ENCODE data around the gene TEX14.

Gene TEX14, protein sequence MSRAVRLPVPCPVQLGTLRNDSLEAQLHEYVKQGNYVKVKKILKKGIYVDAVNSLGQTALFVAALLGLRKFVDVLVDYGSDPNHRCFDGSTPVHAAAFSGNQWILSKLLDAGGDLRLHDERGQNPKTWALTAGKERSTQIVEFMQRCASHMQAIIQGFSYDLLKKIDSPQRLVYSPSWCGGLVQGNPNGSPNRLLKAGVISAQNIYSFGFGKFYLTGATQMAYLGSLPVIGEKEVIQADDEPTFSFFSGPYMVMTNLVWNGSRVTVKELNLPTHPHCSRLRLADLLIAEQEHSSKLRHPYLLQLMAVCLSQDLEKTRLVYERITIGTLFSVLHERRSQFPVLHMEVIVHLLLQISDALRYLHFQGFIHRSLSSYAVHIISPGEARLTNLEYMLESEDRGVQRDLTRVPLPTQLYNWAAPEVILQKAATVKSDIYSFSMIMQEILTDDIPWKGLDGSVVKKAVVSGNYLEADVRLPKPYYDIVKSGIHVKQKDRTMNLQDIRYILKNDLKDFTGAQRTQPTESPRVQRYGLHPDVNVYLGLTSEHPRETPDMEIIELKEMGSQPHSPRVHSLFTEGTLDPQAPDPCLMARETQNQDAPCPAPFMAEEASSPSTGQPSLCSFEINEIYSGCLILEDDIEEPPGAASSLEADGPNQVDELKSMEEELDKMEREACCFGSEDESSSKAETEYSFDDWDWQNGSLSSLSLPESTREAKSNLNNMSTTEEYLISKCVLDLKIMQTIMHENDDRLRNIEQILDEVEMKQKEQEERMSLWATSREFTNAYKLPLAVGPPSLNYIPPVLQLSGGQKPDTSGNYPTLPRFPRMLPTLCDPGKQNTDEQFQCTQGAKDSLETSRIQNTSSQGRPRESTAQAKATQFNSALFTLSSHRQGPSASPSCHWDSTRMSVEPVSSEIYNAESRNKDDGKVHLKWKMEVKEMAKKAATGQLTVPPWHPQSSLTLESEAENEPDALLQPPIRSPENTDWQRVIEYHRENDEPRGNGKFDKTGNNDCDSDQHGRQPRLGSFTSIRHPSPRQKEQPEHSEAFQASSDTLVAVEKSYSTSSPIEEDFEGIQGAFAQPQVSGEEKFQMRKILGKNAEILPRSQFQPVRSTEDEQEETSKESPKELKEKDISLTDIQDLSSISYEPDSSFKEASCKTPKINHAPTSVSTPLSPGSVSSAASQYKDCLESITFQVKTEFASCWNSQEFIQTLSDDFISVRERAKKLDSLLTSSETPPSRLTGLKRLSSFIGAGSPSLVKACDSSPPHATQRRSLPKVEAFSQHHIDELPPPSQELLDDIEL (N-terminal part only)

DNA sequence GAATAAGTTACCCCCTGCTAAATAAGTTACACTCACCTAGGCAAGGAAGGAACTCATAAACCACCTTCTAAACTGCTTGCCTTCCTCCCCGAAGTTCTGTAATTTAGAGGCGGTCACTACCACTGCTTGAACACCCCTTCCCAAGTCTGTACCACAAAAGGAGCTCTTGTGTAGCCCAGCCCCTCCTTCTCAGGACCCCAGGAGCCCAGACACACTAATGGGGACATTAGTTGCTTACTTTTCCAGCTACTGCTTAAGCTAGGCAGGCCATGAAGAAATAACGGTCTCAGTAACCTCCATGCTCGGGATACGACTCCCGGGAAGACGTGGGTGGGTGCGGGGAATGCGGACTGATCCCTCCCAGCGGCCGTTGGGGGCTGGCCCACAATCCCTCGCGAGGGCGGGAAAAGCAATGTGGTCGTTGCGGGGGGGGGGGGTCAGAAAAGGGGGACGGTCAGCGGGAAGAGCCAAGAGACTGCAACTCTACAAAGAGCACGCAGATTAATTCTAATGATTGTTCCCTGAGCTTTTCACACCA is at the start of gene TEX14:
TSS of gene TEX14 (minus strand) at position 345 of the 538 bp plus-strand sequence. CDS start 40,044 bp downstream, outside the sequence.
- no peak for DNase-seq (ENCODE audit: low spot score)

DNA sequence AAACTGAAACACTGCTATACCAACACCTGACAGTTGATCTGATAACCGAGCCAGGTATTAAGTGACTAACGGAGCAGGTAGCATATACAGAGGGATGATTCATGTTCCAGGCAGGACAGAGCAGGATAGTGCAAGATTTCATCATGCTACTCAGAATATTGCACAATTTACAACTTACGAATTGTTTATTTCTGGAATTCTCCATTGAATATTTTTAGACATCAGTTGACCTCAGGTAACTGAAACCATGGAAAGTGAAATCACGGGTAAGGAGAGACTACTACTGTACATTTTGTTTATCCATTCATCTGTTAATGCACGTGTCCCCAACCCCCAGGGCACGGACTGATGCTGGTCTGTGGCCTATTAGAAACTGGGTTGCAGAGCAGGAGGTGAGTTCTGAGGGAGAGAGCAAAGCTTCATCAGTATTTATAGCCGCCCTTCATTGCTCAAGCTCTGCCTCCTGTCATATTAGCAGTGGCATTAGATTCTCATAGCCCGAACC is 49.3 kb upstream of the TEX14 start:
- no peak for DNase-seq (ENCODE audit: low spot score)

DNA sequence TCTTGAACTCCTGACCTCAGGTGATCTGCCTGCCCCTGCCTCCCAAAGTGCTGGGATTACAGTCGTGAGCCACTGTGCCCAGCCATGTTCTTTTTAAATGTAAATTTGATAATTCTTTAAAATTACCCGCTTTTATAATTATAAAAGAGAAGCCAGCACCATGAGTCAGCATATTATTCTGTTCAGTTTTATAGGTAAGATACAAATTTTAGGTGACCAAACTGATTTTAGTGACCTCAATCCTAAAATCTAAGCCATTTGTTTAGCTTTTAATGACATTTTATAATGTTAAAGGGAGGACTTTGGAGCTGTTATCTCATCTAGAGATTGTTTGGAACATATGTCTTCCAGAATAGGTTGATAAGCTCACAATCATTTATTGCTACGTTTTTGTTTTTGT is 43.0 kb upstream of the TEX14 start:
- no peak for DNase-seq (ENCODE audit: low spot score)

DNA sequence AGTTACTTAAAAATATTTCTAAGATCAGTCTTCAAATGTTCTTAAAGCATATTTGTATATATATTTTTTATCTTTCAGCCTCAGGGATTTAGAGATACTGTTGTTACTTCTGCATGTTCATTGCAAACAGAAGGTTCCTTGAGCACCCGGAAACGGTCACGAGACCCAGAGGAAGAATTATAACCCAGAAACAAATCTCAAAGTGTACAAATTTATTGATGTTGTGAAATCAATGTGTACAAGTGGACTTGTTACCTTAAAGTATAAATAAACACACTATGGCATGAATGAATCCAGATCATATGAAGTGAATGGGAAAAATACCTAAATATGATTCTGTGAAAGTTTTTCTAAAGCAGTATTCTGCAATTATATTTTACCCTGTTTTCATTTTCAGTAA is 42.2 kb upstream of the TEX14 start:
- DNase-seq (ENCODE audit: low spot score), result no peak

DNA sequence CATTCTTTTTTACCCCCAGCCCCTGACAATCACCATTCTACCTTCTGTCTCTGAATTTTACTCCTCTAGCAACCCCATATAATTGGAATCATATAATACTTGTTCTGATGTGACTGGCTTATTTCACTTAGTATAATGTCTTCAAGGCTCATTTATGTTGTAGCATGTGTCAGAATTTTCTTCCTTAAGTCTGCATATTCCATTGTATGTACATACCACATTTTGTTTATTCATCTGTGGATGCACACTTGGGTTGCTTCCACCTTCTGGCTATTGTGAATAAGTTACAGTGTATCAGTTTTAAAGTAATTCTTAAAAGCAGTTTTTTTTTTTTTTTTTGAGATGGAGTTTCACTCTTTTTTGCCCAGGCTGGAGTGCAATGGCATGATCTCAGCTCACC is 39.1 kb upstream of the TEX14 start:
- DNase-seq (ENCODE audit: low spot score), result no peak

DNA sequence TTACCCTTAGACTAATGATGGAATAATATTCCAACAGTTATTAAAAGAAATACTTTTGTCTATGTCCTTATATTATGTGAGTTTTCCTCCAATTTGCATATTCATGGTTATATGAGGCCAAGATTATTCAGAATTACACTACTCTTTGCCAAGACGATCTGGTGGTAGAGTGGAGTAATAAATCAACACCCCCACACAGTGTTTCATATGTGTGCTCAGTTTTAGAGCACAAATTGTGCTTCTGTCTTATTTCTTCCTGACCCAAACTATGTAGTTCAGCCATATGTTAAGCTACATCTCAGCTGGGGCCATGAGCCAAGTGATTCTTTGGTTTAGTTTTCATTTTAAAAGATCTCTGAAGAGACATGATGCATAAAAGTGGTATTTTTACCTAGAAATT is 37.0 kb upstream of the TEX14 start:
- no peak for DNase-seq (ENCODE audit: low spot score)

DNA sequence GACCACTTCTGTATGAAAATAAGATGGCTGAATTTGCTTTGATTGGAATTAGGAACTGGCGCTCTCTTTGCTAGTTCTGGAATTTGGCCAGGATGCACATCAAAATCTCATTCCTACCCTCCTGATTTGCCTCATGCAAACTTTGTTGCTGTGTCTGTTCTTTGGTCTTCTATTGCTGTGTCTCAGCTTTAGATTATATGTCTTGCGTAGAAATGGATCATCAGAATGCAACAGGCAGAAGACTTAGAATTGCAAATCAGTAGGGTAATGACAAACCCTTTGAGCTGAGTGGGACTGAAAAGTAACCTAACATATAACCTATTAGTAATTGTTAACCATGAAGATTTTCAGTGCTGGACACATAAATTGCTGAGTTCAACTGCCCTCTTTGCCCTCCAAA is 30.9 kb upstream of the TEX14 start:
- no peak for DNase-seq (ENCODE audit: low spot score)

DNA sequence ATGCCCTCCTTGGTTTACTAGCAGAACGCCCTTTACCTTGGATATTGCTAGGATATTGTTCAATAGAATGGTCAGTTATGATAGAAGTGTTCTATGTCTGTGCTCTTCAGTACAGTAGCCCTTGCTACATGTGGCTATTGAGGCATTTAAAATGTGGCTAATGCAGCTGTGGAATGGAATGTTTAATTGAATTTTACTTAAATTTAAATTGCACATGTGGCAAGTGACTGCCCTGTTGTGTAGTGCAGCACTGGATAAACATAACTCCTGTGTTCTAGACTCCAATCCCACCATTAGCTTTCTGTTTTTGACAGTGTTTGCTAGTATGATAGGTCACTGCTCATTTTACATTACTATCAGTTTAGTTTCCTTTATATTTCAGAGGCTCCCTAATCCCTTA is 30.4 kb upstream of the TEX14 start:
- no peak for DNase-seq (ENCODE audit: low spot score)

DNA sequence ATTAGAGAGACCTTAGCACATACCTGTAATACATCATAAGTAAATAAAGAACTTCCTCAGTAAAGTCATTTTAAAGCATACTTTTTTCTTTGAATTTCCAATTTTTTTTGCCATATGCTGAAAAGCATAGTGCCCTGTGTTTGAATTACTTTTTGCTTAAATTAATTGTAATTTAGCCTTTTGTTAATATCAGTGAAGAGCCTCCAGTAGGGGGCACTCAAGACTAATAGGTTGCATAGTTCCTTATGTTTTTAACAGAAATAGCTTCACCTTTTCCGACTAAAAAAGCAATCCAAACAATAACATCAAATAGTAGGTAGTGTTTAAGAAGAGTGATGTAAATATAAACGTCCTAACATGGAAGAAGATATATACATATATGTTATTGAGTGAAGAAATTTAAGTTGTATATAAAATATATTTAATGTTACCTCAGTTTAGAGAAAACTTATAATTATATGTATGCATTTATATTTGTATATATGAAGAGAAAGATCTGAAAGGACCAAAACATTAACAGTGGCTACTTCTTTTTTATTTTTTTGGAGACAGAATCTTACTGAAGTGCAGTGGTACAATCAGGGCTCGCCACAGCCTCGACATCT is 19.2 kb upstream of the TEX14 start:
- DNase-seq (ENCODE audit: low spot score), result no peak

DNA sequence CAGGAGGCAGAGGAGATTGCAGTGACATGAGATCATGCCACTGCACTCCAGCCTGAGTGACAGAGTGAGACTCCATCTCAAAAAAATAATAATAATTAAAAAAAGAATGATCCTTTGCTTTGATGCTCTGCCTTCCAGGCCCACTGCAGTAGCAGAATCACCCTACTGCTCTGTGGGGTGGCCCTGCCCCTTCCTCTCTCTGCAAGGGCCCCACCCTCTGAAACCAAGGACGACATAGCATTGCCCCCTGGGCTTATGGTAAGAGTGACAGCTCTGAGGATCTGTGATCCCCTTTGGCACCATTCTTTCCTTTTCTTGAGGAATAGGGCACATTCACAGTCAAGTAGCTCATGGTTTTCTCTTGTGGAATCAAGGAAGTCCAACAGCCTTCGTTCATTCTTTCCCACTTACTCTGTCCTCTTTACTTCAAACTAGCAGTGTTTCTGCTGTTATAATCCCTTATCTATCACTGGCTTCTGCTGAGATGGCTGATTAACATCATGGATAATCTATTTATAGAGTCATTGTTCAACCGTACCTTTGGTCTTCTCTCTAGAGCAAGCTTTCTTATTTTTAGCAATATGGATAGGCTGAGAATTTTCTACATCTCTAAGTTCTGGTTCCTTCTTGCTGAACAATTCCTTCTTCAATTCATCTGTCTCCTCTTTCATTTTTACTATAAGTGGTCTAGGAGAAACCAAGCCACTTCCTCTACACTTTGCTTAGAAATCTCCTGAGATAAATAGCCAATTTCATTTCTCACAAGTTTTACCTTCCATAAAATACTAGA is 14.7 kb upstream of the TEX14 start:
- no peak for DNase-seq (ENCODE audit: low spot score)

DNA sequence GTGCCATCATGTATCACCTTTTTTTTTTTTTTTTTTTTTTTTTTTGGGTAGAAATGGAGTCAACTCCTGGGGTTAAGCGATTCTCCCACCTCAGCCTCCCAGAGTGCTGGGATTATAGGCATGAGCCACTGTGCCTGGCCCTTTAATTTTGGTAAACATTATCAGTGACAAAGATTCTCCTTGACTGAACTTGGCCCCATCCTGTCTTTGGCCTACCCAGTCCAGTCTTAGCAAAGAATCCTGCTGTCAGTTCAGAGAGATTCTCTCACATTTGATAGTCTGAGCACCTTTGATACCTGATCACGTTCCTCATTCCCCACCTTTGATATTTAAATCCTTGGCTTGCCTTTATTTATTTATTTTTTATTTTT is 12.1 kb upstream of the TEX14 start:
- DNase-seq (ENCODE audit: low spot score), result no peak

DNA sequence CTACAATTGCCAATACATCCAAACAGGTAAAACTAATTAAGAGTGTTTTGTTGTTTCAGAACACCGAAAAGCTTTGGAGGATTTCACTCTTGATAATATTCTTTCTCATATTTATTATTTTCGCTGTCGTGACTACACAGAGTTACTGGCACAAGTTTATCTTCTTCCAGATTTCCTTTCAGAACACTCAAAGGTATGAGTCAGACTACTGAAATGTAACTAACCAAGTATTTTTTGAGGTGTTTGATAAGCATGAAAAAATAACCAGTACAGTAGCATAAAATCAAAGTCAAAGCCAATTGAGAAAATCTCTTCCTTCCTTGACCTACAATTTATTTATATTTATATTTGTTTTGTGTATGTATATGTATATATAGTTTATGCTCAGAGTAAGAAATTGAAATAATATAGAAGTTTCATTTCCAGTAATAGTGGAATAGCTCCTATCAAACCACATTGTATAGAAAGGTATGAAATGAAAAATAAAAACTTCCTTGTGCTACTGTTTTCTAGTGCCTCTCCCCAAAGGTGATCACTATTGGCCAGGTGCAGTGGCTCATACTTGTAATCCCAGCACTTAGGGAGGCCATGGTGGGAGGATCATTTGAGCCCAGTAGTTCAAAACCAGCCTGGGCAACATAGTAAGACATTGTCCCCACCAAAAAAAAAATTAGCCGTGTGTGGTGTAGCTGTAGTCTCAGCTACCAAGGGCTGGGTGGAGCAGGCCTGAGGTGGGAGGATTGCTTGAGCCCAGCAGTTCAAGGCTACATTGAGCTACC is 11.5 kb upstream of the TEX14 start:
- DNase-seq (ENCODE audit: low spot score), result no peak

DNA sequence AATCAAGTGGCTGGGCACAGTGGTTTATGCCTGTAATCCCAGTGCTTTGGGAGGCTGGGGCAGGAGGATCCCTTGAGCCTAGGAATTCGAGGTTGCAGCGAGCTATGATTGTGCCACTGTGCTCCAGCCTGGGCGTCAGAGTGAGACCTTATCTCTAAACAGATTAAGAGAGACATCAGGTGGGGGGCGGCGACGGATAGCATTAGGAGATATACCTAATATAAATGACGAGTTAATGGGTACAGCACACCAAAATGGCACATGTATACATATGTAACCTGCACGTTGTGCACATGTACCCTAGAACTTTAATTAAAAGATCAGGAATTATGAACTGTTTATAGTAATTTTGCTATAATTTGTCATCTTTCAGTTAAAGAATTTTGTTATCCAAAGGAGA is 10.9 kb upstream of the TEX14 start:
- no peak for DNase-seq (ENCODE audit: low spot score)

DNA sequence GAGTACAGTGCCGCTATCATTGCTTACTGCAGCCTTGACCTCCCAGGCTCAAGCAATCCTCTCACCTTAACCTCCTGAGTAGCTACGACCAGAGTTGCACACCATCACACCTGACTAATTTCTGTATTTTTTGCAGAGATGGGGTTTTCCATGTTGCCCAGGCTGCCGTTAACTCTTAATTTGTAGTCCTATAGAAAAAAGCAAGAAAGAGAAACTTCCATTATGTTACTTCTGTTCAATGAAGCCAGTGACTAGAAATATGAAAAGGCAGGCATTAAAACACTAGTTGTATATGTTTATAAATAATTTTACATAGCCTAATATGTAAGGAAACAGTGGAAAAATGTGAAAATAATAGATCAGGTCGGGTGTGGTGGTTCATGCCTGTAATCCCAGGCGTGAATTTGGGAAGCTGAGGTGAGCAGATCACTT is 10.2 kb upstream of the TEX14 start:
- no peak for DNase-seq (ENCODE audit: low spot score)

DNA sequence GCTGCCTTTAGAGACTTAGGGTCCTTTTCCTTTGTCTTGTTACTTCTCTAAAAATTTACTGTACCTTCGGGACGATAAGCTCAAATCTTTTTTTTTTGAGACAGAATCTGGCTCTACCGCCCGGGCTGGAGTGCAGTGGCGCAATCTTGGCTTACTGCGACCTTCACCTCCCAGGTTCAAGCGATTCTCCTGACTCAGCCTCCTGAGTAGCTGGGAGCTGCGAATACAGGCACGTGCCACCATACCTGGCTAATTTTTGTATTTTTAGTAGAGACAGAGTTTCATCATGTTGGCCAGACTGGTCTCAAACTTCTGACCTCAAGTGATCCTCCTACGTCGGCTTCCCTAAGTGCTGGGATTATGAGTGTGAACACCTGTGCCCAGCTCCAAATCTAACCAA is 7.9 kb upstream of the TEX14 start:
- DNase-seq (ENCODE audit: low spot score), result no peak

DNA sequence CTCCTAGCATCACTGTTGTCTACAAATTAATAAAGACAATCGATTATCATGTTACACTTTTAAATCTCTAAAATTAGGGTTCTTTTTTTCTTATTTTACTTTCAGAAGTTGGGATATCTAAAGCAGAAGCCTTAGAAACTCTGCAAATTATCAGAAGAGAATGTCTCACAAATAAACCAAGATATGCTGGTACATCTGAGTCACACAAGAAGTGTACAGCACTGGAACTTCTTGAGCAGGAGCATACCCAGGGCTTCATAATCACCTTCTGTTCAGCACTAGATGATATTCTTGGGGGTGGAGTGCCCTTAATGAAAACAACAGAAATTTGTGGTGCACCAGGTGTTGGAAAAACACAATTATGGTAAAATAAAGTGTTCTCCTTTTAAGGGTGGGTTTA is 3.0 kb upstream of the TEX14 start:
- DNase-seq (ENCODE audit: low spot score), result no peak

DNA sequence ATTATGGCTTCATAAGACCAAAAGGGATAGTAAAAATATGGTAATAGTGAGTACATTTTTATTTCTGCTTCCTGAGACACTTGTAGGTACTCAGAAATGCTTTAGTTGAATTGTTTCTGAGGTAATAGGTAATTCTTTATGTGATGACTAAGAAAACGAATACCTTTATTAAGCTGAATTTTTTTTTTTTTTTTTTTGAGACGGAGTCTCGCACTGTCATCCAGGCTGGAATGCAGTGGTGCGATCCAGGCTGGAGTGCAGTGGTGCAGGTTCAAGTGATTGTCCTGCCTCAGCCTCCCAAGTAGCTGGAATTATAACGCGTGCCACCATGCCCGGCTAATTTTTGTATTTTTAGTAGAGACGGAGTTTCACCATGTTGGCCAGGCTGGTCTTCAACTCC is 2.5 kb upstream of the TEX14 start:
- DNase-seq (ENCODE audit: low spot score), result no peak

DNA sequence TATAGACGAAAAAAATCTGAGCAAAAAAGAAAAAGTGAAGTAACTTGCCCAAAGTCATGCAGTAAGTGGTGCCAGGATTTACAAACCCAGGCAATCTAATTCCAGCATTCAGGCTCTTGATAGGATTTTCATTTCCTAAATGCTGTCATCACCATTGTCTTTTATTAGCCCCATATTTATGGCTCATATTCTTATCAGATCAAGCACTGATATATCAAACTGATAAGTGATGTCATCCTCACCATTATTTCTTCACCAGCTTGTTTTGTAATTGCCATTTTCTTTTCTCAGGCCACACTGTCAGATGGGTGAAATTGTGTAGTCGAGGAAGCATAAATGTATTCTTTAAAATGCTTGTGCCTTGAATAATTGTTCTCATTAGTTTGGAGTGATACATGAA is 1.9 kb upstream of the TEX14 start:
- DNase-seq (ENCODE audit: low spot score), result no peak

DNA sequence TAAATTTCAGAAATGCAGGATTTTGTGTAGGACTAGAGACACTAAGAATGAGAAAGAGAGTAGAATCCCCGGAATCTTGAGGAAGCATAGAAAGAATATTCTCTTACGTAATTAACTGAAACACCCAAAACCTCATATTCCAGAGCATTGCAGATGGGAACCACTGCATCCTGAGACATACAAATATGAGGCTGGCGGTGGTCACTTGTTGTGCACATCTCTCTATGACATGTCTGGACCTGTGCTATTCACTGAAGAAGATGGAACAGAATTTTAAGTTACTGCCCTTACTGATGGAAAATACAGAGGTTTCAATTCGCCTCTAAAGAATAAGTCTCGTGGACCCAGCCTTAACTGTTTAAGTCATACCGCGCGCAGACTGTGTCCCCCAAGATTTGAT is 1.4 kb upstream of the TEX14 start:
- no peak for DNase-seq (ENCODE audit: low spot score)

Measured in HuH-7 (cell line).